Measurements from ENCODE around the gene CD209.
"Not testable (repeated sequence)": the region's sequence is repeated elsewhere in the genome, so short reads cannot be mapped to it uniquely, and the experiment has no call there.

Gene CD209

DNA sequence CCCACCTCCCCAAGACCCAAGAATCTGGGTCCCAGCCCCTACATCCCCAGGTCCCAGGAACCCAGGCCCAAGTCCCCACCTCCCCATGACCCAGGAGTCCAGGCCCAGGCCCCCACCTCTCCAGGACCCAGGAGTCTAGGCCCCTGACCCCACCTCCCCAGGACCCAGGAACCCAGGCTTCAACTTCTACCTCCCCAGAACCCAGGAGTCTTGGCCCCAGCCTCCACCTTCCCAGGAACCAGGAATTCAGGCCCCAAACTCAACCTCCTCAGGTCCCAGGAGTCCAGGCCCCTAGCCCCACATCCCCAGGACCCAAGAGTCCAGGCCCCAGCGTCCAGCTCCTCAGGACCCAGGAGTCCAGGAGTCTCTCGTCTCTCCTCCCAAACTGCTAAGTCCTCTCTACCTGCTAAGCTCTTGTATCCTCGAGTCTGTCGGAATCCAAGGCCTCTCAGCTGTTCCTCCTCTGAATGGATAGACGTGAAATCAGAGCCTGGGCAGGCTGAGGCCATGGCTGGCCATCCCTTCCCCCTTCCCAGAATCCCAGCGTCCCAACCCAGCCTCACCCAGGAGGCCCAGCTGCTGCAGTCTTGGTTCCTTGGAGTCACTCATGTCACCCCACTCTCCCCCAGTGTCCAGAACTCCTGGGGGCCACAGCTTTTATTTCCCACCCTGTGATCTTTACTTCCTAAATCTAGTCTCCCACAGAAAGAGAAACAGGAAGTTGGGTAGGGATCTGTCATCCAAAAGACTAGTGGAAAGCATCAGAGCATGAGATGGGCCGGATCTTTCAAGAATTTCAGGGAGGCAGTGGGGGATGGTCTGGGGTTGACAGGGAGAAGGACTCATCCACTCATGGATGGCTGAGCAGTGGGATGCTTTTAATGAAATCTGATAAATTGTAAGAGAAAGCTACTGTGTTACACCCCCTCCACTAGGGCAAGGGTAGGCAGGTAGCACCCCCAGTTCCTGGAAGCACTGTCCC lies at the start of gene CD209:
Gene CD209 (minus strand): TSS at position 632 of the 982 bp plus-strand sequence. CDS start 23 bp downstream, at position 609.
- FAIRE-seq, result no peak

GRCh38 chr19:7795555-7796161 lies 48.3 kb upstream of the CD209 start:
- no peak for FAIRE-seq

- FAIRE-seq, result no peak
Measured at GRCh38 chr19:7793493-7793892, 46.2 kb upstream of the CD209 start.

GRCh38 chr19:7792701-7793100 lies 45.4 kb upstream of the CD209 start:
- not testable (repeated sequence) for FAIRE-seq

GRCh38 chr19:7792281-7792680 lies 44.9 kb upstream of the CD209 start:
- FAIRE-seq, result no peak

DNA sequence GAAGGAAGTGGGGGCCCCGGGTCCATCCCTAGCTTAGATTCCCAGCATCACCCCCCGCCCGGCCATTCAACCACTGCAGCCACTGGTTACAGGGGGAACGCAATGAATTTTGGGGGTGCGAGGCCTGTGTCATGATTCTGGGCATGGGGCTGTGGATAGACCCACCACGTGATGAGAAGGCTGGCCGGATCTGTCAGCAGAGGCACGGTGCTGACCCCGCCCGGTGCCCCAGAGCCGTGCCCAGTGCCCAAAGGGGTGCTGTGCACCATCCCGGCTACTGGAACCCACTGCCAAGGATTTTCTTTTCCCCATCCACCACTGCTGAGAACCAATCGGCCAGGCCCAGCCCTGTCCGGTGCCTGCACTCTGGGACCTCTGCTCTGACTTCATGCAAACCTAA lies 43.1 kb upstream of the CD209 start:
- FAIRE-seq, result no peak

DNA sequence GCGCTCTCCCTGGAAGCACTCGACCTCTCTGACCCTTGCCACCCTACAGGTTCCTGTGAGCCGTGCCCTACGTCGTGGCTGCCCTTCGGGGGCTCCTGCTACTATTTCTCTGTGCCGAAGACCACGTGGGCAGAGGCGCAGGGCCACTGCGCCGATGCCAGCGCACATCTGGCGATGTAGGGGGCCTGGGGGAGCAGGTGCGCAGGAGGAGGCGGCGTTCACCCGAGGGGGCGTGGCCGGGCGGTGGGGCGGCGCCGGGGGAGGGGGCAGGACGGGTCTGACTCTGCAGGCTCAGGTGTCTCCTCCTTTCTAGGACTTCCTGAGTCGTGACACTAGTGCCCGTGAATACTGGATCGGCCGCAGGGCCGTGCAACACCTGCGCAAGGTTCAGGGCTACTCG lies 42.1 kb upstream of the CD209 start:
- FAIRE-seq, result no peak

GRCh38 chr19:7788933-7789323 lies 41.6 kb upstream of the CD209 start:
- no peak for FAIRE-seq

DNA sequence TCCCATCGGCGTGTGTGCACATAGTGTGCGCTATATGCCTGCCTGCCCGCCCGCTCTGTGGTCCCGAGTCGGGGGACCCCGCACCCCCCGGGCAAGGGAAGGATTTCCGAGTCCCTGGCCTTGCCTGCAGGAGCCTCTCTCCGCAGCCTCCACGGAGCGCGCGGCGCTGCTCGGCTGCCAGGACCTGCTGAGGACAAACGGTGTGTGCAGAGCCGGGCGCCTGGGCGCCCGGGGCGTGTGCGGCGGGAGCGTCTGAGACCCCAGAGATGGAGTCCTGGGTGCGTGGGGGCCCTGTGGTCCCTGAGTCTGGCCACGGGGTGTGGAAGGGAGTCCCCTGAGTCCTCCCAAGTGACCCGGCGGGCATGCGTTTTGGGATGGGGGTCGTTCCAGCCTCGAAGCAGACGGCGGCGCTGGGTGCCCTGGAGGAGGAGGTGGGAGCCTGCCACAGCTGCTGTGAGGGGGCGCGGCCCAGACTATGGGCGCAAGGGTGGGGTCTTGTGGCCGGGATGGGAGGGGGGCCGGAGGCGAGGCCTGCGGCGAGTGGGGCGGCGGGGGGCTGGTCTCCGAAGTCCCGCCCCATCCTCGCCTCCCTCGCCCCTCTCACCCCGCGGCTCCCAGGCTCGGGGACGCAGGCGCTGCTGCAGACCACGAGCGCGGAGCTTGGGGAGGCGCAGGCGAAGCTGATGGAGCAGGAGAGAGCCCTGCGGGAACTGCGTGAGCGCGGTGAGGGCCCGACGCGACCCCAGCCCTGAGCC lies 41.0 kb upstream of the CD209 start:
- FAIRE-seq, result no peak

DNA sequence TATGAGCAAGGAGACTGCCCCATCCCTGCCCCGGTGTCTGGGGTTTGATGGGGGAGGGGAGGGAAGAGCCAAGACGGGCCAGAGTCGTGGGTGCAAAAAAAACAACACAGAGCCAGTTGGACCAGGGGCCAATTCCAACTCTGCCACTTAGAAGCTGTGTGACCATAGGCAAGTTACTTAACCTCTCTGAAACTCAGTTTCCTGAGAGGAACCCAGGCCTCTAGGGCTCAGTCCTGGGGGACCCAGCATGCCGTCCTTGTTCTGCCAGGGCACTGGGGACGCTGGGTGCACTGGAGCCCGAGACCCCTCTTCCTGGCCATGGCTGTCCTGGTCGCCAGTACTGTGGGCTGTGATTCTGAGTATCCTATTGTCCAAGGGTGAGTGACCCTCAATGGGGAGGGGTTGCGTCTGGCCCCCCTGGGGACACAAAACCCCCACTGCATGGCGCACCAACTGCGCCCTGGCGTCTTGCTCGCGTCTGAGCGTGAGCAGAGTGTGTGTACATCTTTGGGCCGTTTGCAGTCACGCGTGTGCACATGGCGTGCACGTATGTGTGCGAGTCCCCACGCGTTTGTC lies 40.4 kb upstream of the CD209 start:
- no peak for FAIRE-seq

- no peak for FAIRE-seq
Measured at GRCh38 chr19:7787141-7787540, 39.8 kb upstream of the CD209 start.

DNA sequence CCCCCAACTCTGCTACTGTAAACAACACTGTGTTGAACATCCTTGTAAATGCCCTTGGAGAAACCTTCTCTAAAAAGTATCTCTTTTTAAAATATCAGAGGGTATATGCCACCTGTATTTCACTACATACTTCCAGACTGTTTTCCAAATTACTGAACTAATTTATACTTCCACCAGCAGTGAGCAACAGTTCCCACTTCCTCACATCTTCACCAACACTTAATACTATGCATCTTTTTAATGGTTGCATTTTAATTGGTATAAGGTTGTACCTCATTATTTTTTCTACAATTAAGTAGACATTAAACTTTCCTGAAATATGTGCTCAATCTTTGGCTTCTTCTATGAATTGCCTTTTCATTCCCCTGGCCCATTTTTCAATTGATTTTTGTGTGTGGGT lies 37.5 kb upstream of the CD209 start:
- no peak for FAIRE-seq

- FAIRE-seq, result no peak
Measured at GRCh38 chr19:7783991-7784423, 36.7 kb upstream of the CD209 start.

DNA sequence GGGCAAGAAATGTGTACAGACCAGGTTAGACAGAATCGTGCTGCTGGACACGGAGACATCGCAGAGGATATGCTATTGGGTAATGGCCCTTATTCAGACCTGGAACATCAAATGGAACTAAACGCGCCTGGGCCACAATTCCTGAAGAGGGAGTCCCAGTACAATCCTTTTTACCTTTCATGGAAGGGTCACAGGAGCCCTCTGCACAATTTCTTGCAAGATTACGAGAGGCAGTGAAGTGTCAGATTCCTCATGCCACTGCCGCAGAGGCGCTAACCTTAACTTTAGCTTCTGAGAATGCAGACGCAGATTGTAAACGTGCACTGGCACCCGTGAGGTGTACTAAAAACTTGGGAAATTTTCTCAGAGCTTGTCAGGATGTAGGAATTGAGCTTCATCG lies 33.8 kb upstream of the CD209 start:
- no peak for FAIRE-seq

DNA sequence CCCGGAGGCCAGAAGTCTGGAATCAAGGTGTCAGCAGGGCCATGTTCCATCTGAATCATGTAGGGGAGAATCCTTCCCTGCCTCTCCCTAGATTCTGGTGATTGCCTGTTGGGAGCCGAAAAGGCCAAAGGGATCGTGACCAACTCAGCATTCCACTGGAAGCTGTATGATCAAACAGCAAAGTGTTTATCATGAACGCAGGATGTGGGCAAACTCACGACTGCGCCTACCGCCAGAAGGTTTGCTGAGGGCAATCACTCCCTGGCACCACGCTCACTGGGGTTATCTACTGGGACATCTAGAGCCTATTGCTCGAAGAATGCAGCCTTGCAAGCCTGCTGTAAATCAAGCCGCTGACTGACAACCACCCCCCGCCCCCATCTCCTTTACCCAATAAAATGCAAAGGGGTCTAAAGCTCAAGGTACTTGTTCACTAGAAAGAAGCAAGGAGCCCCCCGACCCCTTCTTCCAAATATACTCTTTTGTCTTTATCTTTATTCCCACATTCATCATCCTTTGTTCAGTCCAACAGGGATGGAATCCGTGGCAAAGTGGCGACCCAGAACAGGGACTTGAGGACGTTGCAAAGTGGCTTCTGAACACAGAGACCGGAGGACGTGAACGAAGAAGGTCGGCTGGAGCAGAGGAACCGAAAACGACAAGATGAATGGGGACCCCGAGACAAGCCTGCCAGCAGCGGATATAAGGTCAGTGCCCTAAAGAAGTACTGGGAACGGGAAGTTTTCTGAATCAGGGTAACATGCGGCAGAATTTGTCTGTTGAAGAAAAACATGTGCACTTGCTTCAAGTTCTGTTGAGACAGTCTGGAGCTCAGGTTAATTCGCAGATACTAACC lies 32.5 kb upstream of the CD209 start:
- no peak for FAIRE-seq

- FAIRE-seq, result no peak
Measured at GRCh38 chr19:7778081-7778480, 30.7 kb upstream of the CD209 start.

DNA sequence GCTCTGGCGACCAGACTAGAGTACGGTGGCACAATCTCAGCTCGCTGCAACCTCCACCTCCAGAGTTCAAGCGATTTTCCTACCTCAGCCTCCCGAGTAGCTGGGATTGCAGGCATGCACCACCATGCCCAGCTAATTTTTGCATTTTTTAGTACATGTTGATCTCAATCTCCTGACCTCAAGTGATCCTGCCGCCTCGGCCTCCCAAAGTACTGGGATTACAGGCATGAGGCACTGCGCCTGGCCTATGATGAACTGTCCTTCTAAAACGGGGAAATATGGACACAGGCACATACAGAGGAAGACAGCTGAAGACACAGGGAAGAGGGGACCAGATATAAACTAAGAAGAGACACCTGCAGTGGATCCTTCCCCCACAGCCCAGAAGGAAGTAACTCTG lies 28.4 kb upstream of the CD209 start:
- no peak for FAIRE-seq

DNA sequence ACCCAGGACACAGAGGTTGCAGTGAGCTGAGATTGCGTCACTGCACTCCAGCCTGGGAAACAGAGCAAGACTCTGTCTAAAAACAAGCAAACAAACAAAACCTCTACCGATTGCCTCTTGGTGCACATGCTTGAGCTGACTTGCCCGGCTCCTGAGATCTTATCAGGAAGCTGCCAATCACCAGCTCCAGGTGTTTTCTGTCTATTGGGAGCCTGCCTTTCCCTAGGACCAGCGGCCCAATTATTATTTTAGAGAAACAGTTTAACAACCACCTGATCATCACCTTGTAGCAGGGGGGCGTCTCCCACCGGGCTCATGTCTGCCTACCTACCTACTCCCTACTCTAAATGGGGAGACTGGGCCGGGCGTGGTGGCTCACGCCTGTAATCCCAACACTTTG lies 26.5 kb upstream of the CD209 start:
- no peak for FAIRE-seq

DNA sequence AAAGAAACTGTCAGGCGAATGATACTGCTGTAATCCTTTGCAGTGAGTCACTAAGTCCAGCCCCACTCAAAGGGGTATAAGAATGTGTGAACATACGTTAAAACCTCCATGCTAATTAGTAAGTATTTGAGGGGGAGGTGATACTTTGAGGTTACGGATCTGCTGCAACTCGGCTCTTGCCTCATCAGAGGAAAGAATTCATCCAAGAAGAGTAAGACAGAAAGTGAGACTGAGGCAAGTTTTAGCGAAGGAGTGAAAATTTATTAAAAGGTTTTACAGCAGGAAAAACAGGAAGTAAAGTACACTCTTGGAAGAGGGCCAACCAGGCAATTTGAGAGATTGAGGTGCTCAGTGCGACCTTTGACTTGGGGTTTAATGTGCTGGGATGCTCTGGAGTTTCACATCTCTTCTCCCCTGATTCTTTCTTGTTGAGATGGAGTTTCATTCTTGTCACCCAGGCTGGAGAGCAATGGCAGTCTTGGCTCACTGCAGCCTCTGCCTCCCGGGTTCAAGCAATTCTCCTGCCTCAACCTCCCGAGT lies 25.5 kb upstream of the CD209 start:
- FAIRE-seq, result no peak

- no peak for FAIRE-seq
Measured at GRCh38 chr19:7771072-7771471, 23.7 kb upstream of the CD209 start.

- no peak for FAIRE-seq
Measured at GRCh38 chr19:7769171-7769570, 21.8 kb upstream of the CD209 start.

GRCh38 chr19:7767487-7767886 lies 20.2 kb upstream of the CD209 start:
- no peak for FAIRE-seq

All from G401.6 (cell line).